ENCODE results near the gene XPO6.
"Not testable (repeated sequence)": the region's sequence is repeated elsewhere in the genome, so short reads cannot be mapped to it uniquely, and the experiment has no call there.

The XPO6 gene

GRCh38 chr16:28149011-28149888 lies 62.5 kb downstream of the XPO6 start:
- no peak for DNase-seq (ENCODE audit: low spot score)

GRCh38 chr16:28146536-28146935 lies 65.2 kb downstream of the XPO6 start:
- no peak for DNase-seq (ENCODE audit: low spot score)

- DNase-seq (ENCODE audit: low spot score), result no peak
Observed at GRCh38 chr16:28145796-28146195, 66.0 kb downstream of the XPO6 start.

DNA sequence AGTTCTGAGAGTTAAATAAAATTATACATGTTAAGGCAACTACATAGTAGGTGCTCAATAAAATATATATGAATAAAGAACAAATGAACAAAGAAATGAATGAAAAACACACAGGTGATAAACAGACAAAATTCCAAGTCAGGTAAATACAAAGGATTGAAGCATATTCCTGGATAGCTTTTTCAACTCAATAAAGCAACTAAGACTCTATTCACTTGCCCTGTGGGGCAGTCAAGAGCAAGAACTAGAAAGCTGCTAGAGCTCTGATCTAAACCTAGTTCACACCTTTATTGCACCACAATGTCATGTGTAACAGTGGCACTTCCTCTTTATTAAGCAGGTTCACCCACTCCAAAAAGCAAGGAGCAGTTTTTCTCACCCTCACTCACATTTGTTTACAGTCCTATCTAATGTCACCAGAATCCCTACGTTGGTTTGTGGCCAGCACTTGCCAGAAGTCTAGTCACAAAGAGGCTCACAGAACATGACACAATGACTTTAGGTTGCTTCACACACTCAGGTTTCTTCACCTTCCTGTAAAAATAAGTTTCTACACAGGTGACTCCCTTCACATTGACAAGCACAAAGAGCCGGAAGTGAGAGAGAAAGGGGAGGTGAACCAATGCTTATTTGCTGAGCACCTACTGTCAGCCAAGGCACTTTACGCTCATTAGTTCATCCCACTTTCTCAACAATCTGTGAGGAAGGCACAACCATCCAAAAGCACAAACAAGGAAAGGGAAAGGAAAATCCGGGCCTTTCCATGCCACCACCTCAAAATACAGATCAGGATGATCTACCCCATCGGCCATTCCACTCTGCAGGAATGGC lies 70.8 kb downstream of the XPO6 start:
- no peak for DNase-seq (ENCODE audit: low spot score)

GRCh38 chr16:28139530-28139929 lies 72.2 kb downstream of the XPO6 start:
- no peak for DNase-seq (ENCODE audit: low spot score)

- DNase-seq (ENCODE audit: low spot score), result peak; percentile 95
Observed at GRCh38 chr16:28136751-28137434, 74.9 kb downstream of the XPO6 start.

- no peak for DNase-seq (ENCODE audit: low spot score)
Observed at GRCh38 chr16:28133666-28134065, 78.1 kb downstream of the XPO6 start.

DNA sequence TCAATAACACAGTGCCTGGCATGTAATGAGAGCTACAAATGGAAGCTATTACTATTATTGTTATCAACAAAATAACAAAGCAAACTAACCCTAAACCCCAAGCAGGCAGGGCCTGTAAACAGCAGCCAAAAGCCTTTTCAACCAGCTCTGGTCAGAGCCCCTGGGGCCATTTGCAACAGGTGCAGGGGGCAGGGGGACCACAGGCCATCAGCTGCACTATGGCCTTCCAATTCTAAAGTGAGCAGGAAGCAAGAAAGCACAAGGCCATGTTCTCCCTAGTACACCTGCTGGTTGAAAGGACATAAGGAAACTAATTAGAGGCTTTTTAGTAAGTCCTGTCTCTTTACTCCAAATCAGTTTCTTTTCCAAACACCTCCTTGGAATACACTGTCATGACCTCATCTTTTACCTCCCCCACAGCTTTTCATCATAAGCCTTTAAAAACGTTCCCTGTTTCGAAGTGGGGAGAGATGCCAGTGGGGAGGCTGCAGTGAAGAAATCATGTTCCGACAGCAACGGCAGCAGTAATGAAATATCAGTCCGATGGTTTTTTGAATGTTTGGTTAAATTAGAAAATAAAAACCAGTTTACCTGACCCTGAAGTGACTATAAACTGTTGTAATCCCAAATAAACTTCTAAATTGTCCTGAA lies 79.9 kb downstream of the XPO6 start:
- no peak for DNase-seq (ENCODE audit: low spot score)

GRCh38 chr16:28131181-28131580 lies 80.6 kb downstream of the XPO6 start:
- no peak for DNase-seq (ENCODE audit: low spot score)

DNA sequence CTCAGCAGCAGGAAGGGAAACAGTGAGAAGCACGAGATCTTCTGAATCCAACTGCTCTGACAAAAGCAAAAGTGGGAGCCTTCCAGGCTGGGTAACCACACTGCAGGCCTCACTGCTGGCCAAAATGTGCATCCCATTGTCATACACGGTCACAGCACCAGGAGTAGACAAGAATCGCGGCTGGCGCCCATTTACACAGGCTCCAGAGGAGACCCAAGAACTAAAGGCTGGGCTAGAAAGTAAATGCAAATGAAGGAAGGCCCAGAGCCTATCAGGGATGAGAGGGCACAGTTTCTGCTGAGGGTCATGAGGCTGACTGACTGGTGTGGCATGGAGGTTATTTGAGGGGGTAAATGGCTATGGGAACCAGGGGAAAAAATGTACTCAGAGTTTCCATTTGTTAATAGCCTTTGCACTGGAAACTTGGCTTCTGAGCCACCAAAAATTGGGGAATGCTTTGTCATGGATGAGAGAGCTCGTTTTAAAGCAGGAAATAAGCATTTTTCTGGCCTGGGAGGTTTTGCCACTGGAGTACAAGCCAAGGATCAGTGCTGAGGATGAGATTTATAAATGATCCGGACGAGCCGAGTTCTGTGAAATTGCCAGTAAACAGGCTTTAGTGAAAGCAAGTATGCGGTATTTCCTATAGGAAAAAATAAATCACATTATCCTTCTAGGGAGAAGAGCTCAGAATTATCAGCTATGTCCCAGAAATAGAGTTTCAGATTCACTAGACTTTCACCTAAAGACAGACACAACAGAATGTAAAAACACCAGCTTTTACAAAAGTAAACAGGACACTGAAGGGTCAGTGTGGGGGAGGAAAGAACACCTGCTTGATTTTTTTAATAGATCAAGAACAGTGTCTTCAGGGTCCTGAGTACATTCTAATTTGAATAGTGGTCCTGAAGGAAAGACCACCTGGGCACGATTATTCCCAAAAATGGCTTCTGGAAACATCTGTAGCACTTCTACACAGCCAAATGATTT lies 81.4 kb downstream of the XPO6 start:
- no peak for DNase-seq (ENCODE audit: low spot score)

GRCh38 chr16:28126684-28127620 lies 84.8 kb downstream of the XPO6 start:
- DNase-seq (ENCODE audit: low spot score), result no peak

DNA sequence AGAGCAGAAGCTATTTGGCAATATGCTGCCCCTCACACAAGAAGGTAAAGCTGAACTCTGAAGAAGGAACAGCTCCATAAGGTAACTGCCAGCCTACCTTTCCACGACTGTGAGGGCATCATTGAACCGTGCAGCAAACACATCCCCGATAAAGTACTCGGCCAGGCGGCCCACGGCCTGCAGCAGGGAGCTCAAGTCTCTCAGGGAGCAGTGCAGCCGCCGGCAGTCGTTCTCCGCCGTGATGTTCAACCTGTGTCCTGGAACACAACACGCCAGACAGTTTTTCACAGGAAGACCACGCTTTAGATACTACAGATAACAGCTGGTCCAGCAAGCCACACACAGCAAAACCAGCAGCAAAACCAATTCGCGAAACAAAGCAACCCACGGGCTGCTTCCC lies 86.2 kb downstream of the XPO6 start:
- DNase-seq (ENCODE audit: low spot score), result no peak

DNA sequence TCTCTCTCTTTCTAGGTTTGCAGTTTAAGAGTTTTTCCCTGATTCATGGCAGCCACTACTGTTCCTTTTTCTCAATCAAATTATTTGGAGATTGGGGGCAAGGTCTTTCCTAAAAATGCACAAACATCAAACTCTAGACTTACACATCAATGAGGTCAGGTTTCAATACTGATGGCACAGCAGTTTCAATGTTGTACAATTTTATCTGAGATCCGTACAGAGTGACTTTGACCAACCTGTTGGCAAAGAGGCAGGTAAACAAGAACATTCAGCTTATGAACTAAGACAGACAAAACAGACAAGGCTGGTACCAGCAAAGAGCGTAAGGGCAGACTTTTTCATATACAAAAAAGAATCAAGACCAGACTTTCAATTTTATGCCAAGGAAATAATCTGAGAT lies 90.2 kb downstream of the XPO6 start:
- DNase-seq (ENCODE audit: low spot score), result no peak

- no peak for DNase-seq (ENCODE audit: low spot score)
Observed at GRCh38 chr16:28120754-28121153, 91.0 kb downstream of the XPO6 start.

DNA sequence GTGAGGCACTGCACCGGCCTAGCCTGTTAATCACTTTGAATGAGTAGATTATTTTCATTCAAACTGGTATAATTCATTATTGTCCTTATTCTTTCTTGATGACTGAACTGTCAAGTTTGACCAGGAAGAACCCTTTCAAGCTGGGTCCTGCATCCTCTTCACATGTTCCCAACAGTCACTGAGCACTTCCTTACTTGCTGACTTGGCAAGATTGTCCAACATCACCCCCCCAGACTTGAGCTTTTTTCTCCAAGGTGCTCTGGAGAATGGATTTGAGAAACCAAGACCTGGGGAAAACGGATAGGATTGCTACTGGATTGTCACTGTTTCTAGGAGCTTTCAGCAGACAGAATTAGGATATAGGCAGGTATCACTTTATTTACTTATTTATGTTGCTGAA lies 93.1 kb downstream of the XPO6 start:
- no peak for DNase-seq (ENCODE audit: low spot score)

GRCh38 chr16:28117168-28117565 lies 94.6 kb downstream of the XPO6 start:
- no peak for DNase-seq (ENCODE audit: low spot score)

DNA sequence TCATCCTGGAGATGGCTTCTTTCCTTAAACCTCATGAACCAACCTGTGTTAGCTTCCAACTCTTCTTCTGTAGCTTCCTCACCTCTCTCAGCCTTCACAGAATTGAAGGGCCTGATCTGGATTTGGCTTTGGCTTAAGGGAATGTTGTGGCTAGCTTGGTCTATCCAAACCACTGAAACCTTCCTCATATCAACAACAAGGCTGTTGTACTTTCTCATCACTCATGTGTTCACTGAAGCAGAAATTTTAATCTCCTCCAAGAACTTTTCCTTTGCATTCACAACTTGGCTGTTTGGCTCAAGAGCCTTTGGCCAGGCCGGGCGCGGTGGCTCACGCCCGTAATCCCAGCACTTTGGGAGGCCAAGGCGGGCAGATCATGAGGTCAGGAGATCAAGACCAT lies 95.9 kb downstream of the XPO6 start:
- DNase-seq (ENCODE audit: low spot score), result not testable (repeated sequence)

GRCh38 chr16:28112908-28113307 lies 98.9 kb downstream of the XPO6 start:
- no peak for DNase-seq (ENCODE audit: low spot score)

DNA sequence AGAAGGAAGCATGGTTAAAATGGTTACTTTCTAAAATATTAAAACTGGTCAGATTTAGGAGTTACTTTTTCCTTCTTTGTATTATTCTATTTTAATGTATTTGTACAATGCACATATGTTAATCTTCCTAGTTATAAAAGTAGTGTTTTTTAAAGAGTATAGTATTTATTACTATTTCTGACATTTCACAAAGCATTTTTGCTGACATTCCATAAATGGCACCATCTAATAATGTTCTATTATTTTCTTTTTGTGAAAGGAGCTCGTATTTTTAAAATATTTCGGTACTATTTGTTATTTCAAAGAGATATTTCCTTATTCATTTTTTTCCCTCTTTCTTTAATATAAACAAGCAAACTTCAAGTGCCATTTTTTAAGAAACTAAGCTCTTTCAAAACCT lies 100.8 kb downstream of the XPO6 start:
- no peak for DNase-seq (ENCODE audit: low spot score)

- peak; percentile 53 for DNase-seq (ENCODE audit: low spot score)
Observed at GRCh38 chr16:28110479-28110878, 101.3 kb downstream of the XPO6 start.

Data from pons (tissue), 1 donor.